Vagina (tissue), 2 donors: Measurements from ENCODE around the gene GIPC3. TPM values are rescaled to one million over a fixed set of nuclear protein-coding genes. Genes with fewer than 3 reads are reported as not detected.
A peak's percentile ranks its signal among the peaks of the same experiment; 100 is the strongest.

ENCODE experiments used
- DNase-seq, 2 donors: peaks; one replicate each; pipeline ENCODE4 v3.0.0-alpha.2; 2017; ENCODE audit errors: extremely low spot score in 2 of 2
- H3K27ac ChIP-seq: fragments of 200-600 bp; sonication (generic); one replicate; pipeline ENCODE4 v1.5.1; 2019
- H3K27me3 ChIP-seq: fragments of 200-600 bp; sonication (generic); one replicate; pipeline ENCODE4 v1.5.1; 2019
- H3K36me3 ChIP-seq, 2 donors: fragments of 200-600 bp; sonication (generic); one replicate each; pipeline ENCODE4 v1.5.1; 2017 to 2019
- H3K4me1 ChIP-seq: fragments of 200-600 bp; sonication (generic); one replicate; pipeline ENCODE4 v1.5.1; 2019
- H3K4me3 ChIP-seq, 2 donors: fragments of 200-600 bp; sonication (generic); 1 replicate in 1 of 2; 2 replicates in 1 of 2; pipeline ENCODE4 v1.5.1; 2016 to 2019
- H3K9me3 ChIP-seq: fragments of 200-600 bp; sonication (generic); one replicate; pipeline ENCODE4 v1.5.1; 2019
- CTCF ChIP-seq, 3 experiments: fragments of 450-650 bp in 2 of 3; fragments of 200-600 bp in 1 of 3; sonication (generic) in 1 of 3; IDR thresholded peaks; one replicate each; pipeline ENCODE4 v1.5.1; 2017 to 2019; ENCODE audit warnings: antibody characterized with exemption in 3 of 3, mild to moderate bottlenecking in 2 of 3, moderate library complexity in 2 of 3
- POLR2A ChIP-seq, 2 donors: fragments of 450-650 bp; IDR thresholded peaks; one replicate each; pipeline ENCODE4 v1.6.1; 2017; ENCODE audit warnings: antibody characterized with exemption in 2 of 2, mild to moderate bottlenecking in 2 of 2, moderate library complexity in 2 of 2
- POLR2AphosphoS5 ChIP-seq, 2 donors: sonication (generic); formaldehyde crosslinking; IDR thresholded peaks; one replicate each; pipeline ENCODE4 v1.9.0; 2017; ENCODE audit warnings: antibody characterized with exemption in 2 of 2, mild to moderate bottlenecking in 2 of 2, low read depth in 1 of 2; ENCODE audit not compliant: insufficient read depth in 1 of 2
- intact Hi-C: fragments of 100-400 bp; cut with DNase I; formaldehyde crosslinking; loops from one replicate; pipeline ENCODE4 v1.15.1; 2023
- total RNA-seq: library from RNA; depleted of rRNA; stranded (reverse); fragments of >200 nt; gene quantifications from one replicate; pipeline ENCODE4 v1.2.3, GENCODE V29; 2016

The GIPC3 gene
- total RNA-seq, 1 donor from 2014 or later: 0.25 TPM

GRCh38 chr19:3545669-3546034 is 39.6 kb upstream of the GIPC3 start:
- H3K9me3 ChIP-seq: no peaks in the 10 kb centered on the region
- H3K4me3 ChIP-seq: no peak overlapping the region
- DNase-seq: no peak
- no peaks in the 10 kb centered on the region for H3K4me1 ChIP-seq
- no peak overlapping the region for H3K27ac ChIP-seq
- H3K36me3 ChIP-seq: peaks cover 0 to 7% of the 10 kb centered on the region in 2 donors
- TF ChIP-seq POLR2A (IDR thresholded peaks at IDR 0.05): no peak
- TF ChIP-seq CTCF (IDR thresholded peaks at IDR 0.05): no peak
- TF ChIP-seq POLR2AphosphoS5 (IDR thresholded peaks at IDR 0.05; ENCODE audit: insufficient read depth in 1 of 2, low read depth in 1 of 2): no peak
- intact Hi-C loops: loop anchor here (2.0 to 10.0 kb wide), 2 partner anchors 73 to 159 kb away; partner anchors contain the start of genes PIP5K1C and TJP3
- H3K27me3 ChIP-seq: no peaks in the 10 kb centered on the region

GRCh38 chr19:3546119-3546518 is 39.2 kb upstream of the GIPC3 start:
- DNase-seq: no peak
- Histone ChIP-seq H3K36me3 (peaks cover 0 to 7% of the 10 kb centered on the region in 2 donors), H3K27ac (no peak overlapping the region), H3K4me1 (no peaks in the 10 kb centered on the region), H3K27me3 (no peaks in the 10 kb centered on the region), H3K9me3 (no peaks in the 10 kb centered on the region), H3K4me3 (no peak overlapping the region)
- intact Hi-C loops: loop anchor here (10.0 kb wide), 1 partner anchor 159 kb away; the partner anchor contains the start of genes PIP5K1C and TJP3
- TF ChIP-seq POLR2AphosphoS5 (IDR thresholded peaks at IDR 0.05; ENCODE audit: insufficient read depth in 1 of 2, low read depth in 1 of 2) (no peak), POLR2A (IDR thresholded peaks at IDR 0.05) (no peak), CTCF (IDR thresholded peaks at IDR 0.05) (no peak)

- H3K36me3 ChIP-seq: peaks cover 0 to 7% of the 10 kb centered on the region in 2 donors
- TF ChIP-seq POLR2AphosphoS5 (IDR thresholded peaks at IDR 0.05; ENCODE audit: insufficient read depth in 1 of 2, low read depth in 1 of 2): no peak
- TF ChIP-seq CTCF (IDR thresholded peaks at IDR 0.05): peak in 1 of 3 experiments; percentile 24
- TF ChIP-seq POLR2A (IDR thresholded peaks at IDR 0.05): no peak
- DNase-seq: no peak
- no peak overlapping the region for H3K4me3 ChIP-seq
- H3K4me1 ChIP-seq: no peaks in the 10 kb centered on the region
- H3K27me3 ChIP-seq: no peaks in the 10 kb centered on the region
- no peak overlapping the region for H3K27ac ChIP-seq
- no peaks in the 10 kb centered on the region for H3K9me3 ChIP-seq
- intact Hi-C loops: loop anchor here (10.0 kb wide), 1 partner anchor 157 kb away; the partner anchor contains the start of genes PIP5K1C and TJP3
Measured at GRCh38 chr19:3547301-3547731, 38.0 kb upstream of the GIPC3 start.

GRCh38 chr19:3547767-3548282 is 37.5 kb upstream of the GIPC3 start:
- no peak for TF ChIP-seq POLR2A (IDR thresholded peaks at IDR 0.05)
- no peak for TF ChIP-seq POLR2AphosphoS5 (IDR thresholded peaks at IDR 0.05; ENCODE audit: insufficient read depth in 1 of 2, low read depth in 1 of 2)
- no peak for TF ChIP-seq CTCF (IDR thresholded peaks at IDR 0.05)
- peaks cover 5% of the 10 kb centered on the region for H3K4me1 ChIP-seq
- peaks cover 0 to 7% of the 10 kb centered on the region in 2 donors for H3K36me3 ChIP-seq
- H3K27ac ChIP-seq: no peak overlapping the region
- intact Hi-C loops: loop anchor here (10.0 kb wide), 1 partner anchor 157 kb away; the partner anchor contains the start of genes PIP5K1C and TJP3
- DNase-seq: no peak
- H3K9me3 ChIP-seq: no peaks in the 10 kb centered on the region
- no peaks in the 10 kb centered on the region for H3K27me3 ChIP-seq
- H3K4me3 ChIP-seq: no peak overlapping the region

GRCh38 chr19:3548606-3549005 is 36.7 kb upstream of the GIPC3 start:
- no peak for DNase-seq
- Histone ChIP-seq H3K4me3 (no peak overlapping the region), H3K4me1 (peaks cover 8% of the 10 kb centered on the region), H3K36me3 (peaks cover 0 to 7% of the 10 kb centered on the region in 2 donors), H3K27me3 (no peaks in the 10 kb centered on the region), H3K9me3 (no peaks in the 10 kb centered on the region), H3K27ac (no peak overlapping the region)
- no peak for TF ChIP-seq POLR2AphosphoS5 (IDR thresholded peaks at IDR 0.05; ENCODE audit: insufficient read depth in 1 of 2, low read depth in 1 of 2)
- no peak for TF ChIP-seq CTCF (IDR thresholded peaks at IDR 0.05)
- TF ChIP-seq POLR2A (IDR thresholded peaks at IDR 0.05): no peak
- intact Hi-C loops: loop anchor here (10.0 kb wide), 1 partner anchor 156 kb away; the partner anchor contains the start of genes PIP5K1C and TJP3
